Measurements from ENCODE around the gene GMPR2.
"Not testable (repeated sequence)": the region's sequence is repeated elsewhere in the genome, so short reads cannot be mapped to it uniquely, and the experiment has no call there.

Gene GMPR2

DNA sequence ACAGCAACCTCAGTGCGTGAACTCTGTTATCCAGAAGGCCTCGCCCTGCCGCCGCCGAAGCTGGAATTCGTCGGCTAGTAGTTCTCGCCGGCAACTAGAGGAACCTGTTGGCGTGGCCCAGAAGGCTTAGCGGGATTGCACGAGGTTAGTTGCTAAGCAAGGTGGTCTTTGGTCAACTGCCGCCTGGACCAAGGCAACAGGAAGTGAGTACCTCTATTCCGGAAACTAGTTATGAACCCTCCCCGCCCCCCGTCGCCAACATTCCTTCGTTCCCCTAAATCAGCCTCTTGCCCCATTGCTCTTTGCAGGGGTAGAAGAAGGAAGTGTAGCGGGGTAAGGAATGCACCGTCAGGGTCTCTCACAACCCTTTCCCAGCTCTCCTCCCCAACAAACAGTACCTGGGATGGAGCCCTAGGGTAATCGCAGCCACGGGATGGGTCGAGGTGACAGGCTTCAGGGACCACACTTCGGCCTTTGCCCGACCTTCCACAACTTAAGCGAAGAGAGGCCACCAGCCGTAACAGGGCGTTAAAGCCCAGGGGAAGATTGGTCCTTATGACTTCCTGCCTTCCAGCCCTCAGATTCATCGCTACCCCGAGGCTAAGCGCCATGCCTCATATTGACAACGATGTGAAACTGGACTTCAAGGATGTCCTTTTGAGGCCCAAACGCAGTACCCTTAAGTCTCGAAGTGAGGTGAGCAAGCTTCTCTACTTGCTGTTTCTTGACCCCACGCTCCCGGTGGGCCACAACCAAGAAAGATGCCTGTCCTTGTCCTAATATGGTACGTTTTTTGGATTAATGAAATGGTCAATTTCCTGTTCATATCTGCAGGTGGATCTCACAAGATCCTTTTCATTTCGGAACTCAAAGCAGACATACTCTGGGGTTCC is at the start of gene GMPR2:
TSS of gene GMPR2 (plus strand) at position 285 of the 893 bp plus-strand sequence. CDS start at position 610, 325 bp downstream.
- peak in 1 of 2 donors; percentile 22 for DNase-seq

DNA sequence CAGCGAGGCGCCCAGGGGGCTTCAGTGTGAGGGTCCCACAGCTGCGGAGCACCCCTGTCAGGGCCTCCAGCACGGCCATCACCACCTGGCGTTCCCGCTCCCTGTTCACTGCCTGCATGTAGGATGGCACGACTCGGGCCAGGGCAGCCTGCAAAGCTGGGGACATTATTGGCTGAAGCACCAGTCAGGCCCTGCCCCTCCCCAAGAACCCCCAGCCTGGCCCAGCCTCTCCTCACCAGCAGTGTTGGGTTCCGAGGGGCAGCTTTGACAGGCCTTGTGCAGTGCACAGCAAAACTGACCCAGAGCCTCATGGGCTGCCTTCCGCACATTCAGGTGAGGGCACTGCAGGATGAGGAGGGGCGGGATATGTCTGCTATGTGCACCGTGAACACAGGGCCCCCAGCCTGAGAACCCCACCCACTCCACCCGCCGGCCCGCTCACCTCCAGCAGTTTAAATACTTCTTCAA is 49.7 kb upstream of the GMPR2 start:
- no peak for DNase-seq

DNA sequence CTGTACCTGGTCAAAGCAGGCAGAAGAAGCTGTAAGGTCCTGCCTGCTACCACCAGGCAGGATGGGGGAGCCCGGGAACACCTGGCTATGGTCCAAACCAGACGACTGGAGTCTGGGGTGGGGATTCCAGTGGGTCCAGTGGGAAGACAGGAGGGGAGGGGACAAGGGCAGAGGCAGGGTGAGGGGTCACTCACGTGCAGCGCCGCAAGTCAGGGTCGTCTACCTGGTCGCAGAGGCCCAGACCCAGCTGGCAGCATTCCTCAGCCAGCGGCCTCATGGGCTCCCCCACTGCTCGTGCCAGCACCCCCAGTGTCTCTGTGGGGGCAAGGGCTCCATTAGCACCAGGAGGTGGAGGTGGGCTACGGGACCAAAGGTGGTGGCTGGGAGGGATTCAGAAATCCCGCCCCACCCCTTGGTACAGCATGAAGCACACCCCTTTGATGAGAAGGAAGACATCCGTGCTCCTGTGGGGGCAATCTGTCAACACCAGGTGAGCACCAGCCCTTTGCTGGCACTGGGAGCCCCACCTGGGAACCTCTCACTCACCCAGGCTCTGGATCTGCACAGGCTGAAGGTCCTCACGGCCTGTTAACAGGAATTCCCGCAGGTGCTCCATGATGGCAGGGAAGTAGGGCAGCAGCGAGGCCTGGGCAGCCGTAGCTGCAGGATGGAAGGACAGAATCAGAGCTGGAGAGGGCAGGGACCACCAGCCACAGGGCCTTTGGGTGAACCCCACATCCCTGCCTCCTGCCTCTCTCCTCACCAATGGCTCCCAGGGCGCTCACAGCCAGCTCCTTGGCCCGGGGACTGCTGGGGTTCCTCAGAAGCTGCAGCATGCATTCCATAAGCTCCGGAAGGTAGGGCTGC is 48.4 kb upstream of the GMPR2 start:
- no peak for DNase-seq

DNA sequence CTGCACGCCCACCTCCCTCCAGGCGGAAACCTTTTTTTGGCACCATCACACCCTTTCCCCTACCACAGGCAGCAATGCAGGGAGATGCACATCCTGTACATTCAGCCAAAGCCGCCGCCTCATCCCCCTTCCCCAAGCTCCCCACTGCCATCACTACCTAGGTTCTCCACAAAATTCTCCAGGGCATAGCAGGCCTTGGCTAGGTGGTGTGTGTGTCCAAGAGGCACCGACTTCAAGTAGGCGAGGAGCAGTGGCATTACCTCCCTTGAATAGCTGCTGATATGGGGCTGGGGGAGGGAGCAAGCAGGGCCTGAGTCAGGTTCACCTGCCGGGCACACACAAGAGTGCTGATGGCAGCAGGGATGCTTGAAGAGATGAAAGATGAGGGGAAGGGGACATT is 47.7 kb upstream of the GMPR2 start:
- no peak for DNase-seq

DNA sequence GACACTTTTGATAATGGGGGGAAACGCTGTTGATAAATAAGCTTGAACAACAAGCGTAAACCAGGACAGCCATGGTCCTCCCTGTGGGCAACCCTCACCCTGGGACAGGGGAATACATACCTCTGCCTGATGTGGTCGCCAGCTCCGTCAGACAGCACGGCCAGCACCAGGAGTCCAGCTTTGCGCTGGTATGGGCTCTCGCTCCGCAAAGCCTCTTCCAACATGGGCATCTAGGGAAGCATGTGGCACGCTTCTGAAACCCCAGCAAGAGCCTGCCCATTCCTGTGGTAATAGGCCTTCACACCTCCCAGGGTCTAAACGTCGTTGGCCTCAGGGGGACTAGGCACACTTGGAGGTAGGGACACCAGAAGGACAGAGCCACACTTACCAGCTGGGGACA is 47.0 kb upstream of the GMPR2 start:
- DNase-seq, result no peak

DNA sequence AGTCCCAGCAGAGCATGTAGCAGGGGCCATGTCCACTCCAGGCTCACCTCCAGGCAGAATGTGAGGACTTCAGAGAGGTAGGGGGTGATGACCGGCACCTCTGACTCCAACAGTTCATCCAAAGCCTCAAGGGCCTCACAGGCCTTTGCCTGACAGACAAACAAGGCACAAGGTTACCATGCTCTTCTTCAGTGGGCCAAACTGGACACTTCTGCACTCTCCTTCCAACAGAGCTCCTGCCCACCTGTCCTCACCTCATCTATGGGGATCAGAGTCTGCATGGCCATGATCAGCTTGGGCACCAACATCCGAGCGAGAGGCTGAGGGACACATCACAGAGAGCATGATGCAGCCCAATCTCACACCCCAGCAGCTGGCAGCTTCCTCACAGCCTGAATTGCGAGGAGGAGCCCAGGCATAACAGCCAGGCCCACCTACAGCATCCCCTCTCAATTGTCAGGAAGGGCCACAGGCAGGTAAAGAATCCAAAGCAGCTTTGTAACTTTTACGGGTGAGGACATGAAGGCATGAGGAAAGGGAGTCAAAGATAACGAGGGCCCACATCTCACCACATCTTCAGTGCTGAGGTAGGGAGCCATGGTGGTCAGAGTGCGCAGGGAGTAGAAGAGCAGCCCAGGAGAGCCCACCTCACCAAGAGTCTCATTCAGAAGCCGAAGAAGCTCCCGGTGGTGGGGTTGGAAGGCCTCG is 45.7 kb upstream of the GMPR2 start:
- no peak for DNase-seq

DNA sequence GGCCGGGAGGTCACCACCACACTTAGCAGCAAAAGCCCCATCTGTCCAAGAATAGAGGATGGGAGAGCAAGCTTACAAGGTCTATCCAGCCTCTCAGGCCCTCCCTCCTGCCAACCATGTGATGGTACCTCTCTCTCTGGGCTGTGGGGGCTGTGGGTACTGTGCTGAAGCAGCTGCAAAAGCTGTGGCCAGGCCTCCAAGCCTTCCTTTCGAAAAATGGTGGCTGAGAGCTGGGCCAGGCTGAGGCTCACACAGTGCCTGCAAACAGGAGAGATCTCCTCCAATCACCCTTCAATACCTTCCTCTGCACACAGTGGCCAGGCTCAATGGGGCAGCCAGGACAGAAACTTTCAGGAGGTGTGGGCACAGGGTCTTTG is 45.2 kb upstream of the GMPR2 start:
- no peak for DNase-seq

DNA sequence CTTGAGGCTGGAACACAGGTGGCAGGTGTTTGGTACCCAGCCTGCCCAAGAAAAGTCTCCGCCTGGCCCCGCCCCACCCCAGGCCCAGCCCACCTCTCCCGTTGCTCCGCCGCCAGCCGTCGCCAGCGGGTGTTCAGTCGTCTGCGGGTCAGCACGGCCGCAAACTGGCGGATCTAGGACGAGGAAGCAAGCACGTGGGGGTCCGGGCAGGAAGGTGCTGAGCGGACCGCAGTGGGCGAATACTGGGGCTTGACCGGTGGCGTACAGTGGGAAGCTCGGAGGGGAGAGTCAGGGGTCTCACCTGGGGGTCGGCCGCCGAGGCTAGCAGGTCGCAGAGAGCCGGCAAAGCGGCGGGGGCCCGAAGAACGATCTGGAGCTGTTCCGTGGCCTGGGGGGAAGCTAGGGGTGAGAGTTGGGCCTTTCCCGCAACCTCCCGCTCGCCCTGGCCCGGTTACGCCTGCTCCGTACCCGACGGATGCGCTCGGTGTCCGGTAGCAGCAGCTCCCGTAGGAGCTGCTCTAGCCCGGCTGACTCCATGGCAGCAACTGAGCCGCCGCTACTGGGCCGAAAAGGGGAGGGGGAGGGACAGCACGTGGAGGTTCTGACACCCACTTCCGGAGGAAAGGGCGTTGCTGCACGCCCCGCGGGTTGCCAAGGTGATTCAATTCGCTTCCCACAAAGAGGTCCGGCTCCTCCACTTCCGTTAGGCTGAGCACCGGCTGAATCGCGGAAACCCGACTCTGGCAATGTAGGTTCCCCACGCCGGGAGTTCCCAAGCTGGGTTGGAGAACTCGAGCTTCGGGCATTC is 44.3 kb upstream of the GMPR2 start, which contains the start of gene IPO4:
TSS of gene IPO4 (minus strand) at position 566 of the 808 bp plus-strand sequence. CDS start at position 537, 29 bp downstream.
- peak; percentile 93 to 96 for DNase-seq

DNA sequence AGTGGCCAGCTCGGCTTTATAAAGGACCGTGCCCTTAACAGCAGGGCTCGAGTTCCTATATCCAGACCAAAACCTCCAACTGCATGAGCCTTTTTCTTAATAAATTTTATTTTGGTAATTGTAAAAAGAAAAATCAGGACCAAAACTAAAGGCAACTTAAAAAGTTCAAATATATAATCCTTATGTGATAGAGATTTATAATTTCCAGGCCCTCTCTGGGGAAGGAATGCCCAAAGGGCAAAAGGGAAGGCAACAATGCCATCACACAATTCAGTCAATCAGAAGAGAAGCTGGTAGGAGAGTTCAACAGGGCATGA is 43.7 kb upstream of the GMPR2 start:
- no peak for DNase-seq

DNA sequence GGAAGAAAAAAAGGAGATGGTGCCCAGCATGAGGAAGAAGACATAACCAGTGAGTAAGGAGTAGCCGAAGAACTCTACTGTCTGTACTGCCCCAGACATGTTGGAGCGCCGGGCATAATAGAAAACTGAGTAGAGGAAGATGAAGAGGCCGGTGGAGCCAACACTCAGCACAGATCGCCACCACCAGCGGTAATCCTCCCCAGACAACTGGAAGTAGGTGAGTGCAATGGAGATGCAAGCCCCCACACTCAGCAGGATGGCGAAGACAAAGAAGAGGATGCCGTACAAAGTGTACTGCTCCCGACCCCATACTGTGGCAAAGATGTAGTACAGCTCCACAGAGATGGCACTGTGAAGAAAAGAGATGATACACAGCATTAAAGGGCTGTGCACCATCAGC is 43.3 kb upstream of the GMPR2 start:
- no peak for DNase-seq

DNA sequence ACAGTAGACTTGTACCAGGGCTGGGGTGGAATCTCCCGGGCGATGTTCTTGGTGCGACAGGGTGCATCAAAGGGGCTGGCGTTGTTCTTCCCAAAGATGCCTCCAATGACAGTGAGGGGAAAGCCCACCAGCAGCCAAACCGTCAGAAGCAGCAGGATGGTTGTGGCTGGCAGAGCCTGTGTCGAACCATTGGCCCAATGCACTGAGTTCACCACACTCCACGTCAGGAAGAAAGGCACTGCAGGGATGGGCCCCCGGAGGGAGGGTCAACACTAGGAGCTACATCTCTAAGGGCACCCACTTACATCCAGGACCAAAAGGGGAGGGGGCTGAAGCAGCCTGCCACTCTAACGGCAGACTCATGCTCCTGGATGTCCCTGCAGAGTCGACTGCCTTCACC is 42.3 kb upstream of the GMPR2 start:
- no peak for DNase-seq

DNA sequence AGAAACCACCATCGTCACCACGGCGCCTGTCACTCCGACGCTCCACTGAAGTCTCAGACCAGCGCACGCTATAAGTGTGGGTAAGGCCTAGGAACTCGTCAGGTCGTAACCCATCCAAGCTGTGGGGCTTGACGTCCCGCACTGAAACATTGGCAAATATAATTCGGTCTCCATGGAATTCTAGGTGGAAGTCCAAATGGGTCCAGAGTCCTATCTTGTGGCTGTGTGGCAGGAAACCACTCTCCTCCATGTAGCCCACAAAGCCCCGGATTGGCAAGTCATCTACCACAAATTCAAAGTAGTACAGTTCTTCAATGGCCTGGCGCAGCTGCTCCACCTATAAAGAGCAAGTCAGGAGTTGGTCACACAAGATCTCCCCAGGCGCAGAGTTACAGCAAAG is 39.8 kb upstream of the GMPR2 start:
- DNase-seq, result no peak

DNA sequence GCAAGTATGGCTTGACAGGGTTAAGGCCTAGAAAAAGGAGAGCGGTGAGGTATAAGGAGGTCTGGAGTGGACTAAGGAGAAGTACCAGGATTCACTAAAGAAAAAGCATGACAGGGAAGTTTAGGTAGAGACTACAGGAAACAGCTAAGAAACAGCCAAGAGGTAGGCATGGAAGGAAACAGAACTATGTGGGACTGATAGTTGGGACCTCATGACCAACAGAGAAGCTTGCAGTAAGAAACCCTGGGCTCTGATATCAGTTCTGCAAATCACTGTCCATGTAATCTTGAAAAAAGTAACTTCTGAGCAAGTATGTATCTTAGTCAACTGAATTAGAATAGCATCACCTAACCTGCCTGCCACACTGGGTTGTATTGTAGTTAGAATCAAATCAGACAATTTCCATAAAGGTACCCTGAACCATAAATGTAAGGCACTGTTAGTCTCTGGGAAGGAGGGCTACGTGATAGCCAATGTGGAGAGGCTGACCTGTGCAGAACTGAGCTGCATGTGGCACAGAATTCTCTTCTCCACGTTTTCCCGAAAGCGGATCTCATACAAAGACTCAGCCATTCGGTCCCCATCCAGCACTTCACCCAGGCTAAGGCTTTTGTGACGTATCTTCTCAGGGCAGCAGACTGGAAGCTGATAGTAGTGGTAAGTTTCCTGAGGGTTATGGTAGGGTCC is 38.4 kb upstream of the GMPR2 start:
- no peak for DNase-seq

DNA sequence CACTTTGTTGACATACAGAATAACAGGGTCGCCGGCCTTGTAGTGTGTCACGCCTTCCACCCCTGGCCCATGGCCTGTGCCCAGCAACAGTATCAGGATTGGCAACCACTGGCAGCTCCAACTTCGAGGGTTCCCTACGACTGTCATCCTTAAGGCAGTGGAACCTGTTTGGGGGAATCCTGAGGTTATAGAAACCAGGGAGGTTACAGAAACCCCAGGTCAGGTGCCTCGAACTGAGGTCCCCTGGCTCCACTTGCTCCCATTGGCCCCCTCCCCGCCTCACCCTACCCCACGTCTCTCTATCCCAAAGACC is 37.9 kb upstream of the GMPR2 start:
- no peak for DNase-seq

DNA sequence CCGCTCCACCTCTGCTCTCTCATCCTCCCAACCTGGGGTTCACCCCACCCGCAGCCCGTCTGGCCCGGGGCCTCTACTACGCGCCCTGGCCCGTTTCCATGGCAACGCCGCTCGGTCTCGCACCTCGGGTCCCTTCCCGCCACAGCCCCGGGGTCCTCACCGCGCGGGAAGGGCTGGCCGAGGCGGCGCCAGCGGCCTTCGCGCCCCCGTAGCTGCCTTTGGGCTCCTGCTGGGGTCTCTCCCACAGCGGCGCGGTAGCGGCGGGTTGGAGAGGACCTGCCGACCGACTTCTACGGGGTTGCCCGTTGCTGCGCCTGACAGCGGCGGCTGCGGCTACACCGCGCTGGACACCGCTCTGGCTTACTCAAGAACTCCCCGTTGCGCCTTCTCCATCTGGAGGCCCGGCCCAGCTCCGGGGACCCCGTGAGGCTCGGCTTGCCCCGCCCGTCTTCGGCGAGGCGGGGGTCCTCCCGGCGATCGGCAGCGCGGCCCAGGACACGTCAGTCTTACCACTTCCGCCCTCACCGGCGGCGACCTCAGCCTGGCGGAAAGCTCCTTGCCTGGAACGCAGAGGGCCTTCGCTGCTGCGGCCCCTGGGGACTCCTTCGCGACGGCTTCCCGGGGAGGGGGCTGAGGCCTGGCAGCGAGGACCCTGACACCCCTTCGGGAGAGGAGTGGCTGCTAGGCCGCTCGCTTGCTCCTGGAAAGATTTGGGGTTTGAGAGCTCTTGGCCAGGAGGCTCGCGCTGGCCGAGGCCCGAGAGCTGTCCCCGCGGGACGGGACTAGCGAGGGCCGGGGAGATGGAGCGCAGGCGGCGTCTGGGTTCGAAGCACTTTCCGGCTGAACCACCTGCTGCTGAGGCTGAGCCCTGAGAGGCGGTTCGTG is 37.3 kb upstream of the GMPR2 start, which contains the start of gene TM9SF1:
TSS of gene TM9SF1 (minus strand) at position 256 of the 885 bp plus-strand sequence. CDS start 422 bp downstream, outside the sequence.
- peak; percentile 86 for DNase-seq

DNA sequence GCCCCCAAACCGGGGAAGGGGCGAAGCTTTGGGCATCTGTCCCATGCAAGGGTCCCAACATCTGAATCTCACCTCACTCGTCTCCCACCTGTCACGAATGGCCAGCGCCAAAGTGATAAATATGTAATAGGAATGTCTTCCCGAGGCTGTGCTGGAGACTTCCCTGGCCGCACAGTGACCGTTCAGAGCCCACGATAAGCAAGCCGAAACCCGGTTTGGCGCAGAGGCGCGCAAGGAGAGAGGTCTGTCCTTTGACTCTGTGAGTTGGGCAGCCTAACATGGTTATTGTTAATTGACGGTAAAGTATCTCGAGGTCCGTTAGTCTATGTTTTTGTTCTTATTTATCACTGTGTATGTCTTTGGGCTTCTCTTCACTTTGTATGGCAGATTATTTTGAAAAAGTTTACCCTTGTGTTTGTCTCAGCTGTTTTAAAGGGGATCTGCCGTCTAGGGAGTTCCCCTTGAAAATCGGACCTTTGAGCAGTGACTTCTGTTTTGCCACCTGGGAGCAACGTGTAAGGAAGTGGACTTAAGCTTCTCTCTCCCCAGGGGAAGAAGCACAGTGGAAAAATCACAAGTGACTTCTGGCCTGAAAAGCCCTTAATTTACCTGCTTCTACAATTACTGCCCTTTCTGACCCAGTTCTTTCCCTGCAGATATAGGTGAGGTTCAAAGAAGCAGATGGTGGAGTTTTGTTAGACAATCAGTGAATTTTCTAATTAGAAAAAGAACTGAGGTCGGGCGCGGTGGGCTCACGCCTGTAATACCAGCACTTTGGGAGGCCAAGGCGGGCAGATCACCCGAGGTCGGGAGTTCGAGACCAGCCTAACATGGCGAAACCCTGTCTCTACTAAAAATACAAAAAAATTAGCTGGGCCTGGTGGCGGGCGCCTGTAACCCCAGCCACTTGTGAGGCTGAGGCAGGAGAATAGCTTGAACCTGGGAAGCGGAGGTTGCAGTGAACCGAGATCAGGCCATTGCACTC is 36.4 kb upstream of the GMPR2 start:
- DNase-seq, result no peak

DNA sequence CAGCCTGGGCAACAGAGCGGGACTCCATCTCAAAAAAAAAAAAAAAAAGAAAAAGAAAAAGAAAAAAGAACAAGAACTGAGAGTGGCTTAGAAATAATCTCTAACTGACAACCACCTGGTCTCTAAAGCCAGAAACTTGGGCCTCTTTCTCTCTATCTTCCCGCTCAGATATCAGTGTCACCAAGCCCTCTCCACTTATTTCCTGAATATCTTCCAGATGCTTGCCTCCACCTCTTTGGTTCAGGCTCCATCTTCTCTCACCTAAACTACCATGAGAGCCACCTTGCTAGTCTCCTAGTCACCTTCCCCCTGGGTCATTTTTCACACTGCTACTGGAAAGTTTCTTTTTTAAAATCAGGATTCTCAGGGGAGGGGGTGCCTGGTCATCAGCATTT is 35.7 kb upstream of the GMPR2 start:
- DNase-seq, result no peak

DNA sequence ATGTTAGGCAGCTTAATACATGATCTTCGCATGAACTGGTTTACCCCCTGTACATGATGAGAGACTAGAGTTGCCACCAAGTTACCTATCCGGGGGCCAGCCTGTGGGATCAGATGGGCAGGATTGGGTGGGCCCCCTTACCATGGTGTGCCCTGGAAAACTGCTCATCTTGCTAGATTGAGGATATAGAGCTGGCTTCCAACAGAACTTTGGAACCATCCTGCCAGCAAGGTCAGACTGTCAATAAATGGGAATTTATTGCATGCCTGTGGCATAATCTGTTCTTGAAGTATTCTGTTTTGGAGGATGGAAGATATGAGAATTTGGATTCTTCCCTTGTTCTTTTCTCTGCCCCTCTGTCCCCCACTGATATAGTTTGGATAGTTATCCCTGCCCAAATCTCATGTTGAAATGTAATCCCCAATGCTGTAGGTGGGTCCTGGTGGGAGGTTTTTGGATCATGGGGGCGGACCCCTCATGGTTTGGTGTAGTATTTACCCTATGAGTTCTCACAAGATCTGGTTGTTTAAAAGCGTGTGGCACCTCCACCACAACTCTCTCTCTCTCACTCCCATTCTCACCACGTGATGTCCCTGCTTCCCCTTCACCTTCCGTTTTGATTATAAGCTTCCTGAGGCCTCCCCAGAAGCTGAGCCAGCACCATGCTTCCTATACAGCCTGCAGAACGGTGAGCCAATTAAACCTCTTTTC is 33.8 kb upstream of the GMPR2 start:
- no peak for DNase-seq

DNA sequence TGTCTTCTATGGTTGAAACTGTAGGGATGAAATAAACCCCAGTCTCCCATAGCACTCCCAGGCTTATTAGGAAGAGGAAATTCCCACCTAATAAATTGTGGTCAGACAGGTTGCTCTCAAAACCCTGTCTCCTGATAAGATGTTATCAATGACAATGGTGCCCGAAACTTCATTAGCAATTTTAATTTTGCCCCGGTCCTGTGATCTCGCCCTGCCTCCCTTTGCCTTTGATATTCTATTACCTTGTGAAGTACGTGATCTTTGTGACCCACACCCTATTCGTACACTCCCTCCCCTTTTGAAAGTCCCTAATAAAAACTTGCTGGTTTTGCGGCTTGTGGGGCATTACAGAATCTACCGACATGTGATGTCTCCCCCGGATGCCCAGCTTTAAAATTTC is 30.2 kb upstream of the GMPR2 start:
- DNase-seq, result not testable (repeated sequence)

Measured in stimulated activated CD4-positive, alpha-beta T cell treated with anti-CD3 and anti-CD28 coated beads, Interleukin-2, amount 100 ng/mL, for 24 hours (primary cell).